Measurements from ENCODE around the gene MIAT. TPM values are rescaled to one million over a fixed set of nuclear protein-coding genes. Genes with fewer than 3 reads are reported as not detected.

Gene MIAT
- total RNA-seq, 1 donor from 2014 or later, result 11.9 TPM

GRCh38 chr22:26618455-26618854, 38.9 kb upstream of the MIAT start:
- no peak overlapping the region for H3K4me3 Mint-ChIP-seq (ENCODE audit: low read depth)
- intact Hi-C loops (cut with micrococcal nuclease), result no loop called here
- H3K36me3 Mint-ChIP-seq (ENCODE audit: low read depth), result no peaks in the 10 kb centered on the region
- peaks cover 13% of the 10 kb centered on the region for H3K27me3 Mint-ChIP-seq (ENCODE audit: low read depth)
- no peak overlapping the region for H3K27ac Mint-ChIP-seq
- H3K4me1 Mint-ChIP-seq (ENCODE audit: low read depth), result peaks cover 5% of the 10 kb centered on the region
- DNase-seq (ENCODE audit: low spot score), result no peak
- H3K9me3 Mint-ChIP-seq, result no peaks in the 10 kb centered on the region

- Mint-ChIP-seq H3K4me1 (ENCODE audit: low read depth) (peaks cover 5% of the 10 kb centered on the region), H3K36me3 (ENCODE audit: low read depth) (no peaks in the 10 kb centered on the region), H3K4me3 (ENCODE audit: low read depth) (no peak overlapping the region), H3K27me3 (ENCODE audit: low read depth) (peaks cover 8% of the 10 kb centered on the region), H3K9me3 (no peaks in the 10 kb centered on the region), H3K27ac (no peak overlapping the region)
- intact Hi-C loops (cut with micrococcal nuclease), result no loop called here
- no peak for DNase-seq (ENCODE audit: low spot score)
Measured at GRCh38 chr22:26619510-26619909, 37.9 kb upstream of the MIAT start.

- Mint-ChIP-seq H3K4me1 (ENCODE audit: low read depth) (peaks cover 5% of the 10 kb centered on the region), H3K4me3 (ENCODE audit: low read depth) (no peak overlapping the region), H3K27ac (no peak overlapping the region), H3K9me3 (no peaks in the 10 kb centered on the region), H3K27me3 (ENCODE audit: low read depth) (peaks cover 8% of the 10 kb centered on the region), H3K36me3 (ENCODE audit: low read depth) (no peaks in the 10 kb centered on the region)
- intact Hi-C loops (cut with micrococcal nuclease), result no loop called here
- DNase-seq (ENCODE audit: low spot score), result no peak
Measured at GRCh38 chr22:26620197-26620596, 37.2 kb upstream of the MIAT start.

- Mint-ChIP-seq H3K4me1 (ENCODE audit: low read depth) (peaks cover 5% of the 10 kb centered on the region), H3K27me3 (ENCODE audit: low read depth) (peaks cover 8% of the 10 kb centered on the region), H3K4me3 (ENCODE audit: low read depth) (no peak within 1 kb of the TSS), H3K36me3 (ENCODE audit: low read depth) (no peaks in the 10 kb centered on the region), H3K9me3 (no peaks in the 10 kb centered on the region), H3K27ac (no peak within 1 kb of the TSS)
- intact Hi-C loops (cut with micrococcal nuclease), result no loop called here
- DNase-seq (ENCODE audit: low spot score), result no peak
Measured at GRCh38 chr22:26621663-26622062, 35.7 kb upstream of the MIAT start, which contains the start of gene CRYBA4. TSS of gene CRYBA4 (plus strand) at chr22:26621963. CDS start at chr22:26622597, 634 bp downstream.

GRCh38 chr22:26623984-26624383, 33.4 kb upstream of the MIAT start:
- H3K9me3 Mint-ChIP-seq, result no peaks in the 10 kb centered on the region
- peaks cover 4% of the 10 kb centered on the region for H3K27me3 Mint-ChIP-seq (ENCODE audit: low read depth)
- DNase-seq (ENCODE audit: low spot score), result no peak
- H3K4me3 Mint-ChIP-seq (ENCODE audit: low read depth), result no peak overlapping the region
- no peak overlapping the region for H3K27ac Mint-ChIP-seq
- peaks cover 2% of the 10 kb centered on the region for H3K4me1 Mint-ChIP-seq (ENCODE audit: low read depth)
- H3K36me3 Mint-ChIP-seq (ENCODE audit: low read depth), result no peaks in the 10 kb centered on the region
- intact Hi-C loops (cut with micrococcal nuclease), result no loop called here

GRCh38 chr22:26624803-26625202, 32.6 kb upstream of the MIAT start:
- intact Hi-C loops (cut with micrococcal nuclease), result no loop called here
- Mint-ChIP-seq H3K4me1 (ENCODE audit: low read depth) (peaks cover 2% of the 10 kb centered on the region), H3K27ac (no peak overlapping the region), H3K27me3 (ENCODE audit: low read depth) (peaks cover 4% of the 10 kb centered on the region), H3K4me3 (ENCODE audit: low read depth) (no peak overlapping the region), H3K36me3 (ENCODE audit: low read depth) (no peaks in the 10 kb centered on the region), H3K9me3 (no peaks in the 10 kb centered on the region)
- DNase-seq (ENCODE audit: low spot score), result no peak

- Mint-ChIP-seq H3K9me3 (no peaks in the 10 kb centered on the region), H3K4me1 (ENCODE audit: low read depth) (peaks cover 7% of the 10 kb centered on the region), H3K36me3 (ENCODE audit: low read depth) (no peaks in the 10 kb centered on the region), H3K27ac (no peak overlapping the region), H3K27me3 (ENCODE audit: low read depth) (peaks cover 7% of the 10 kb centered on the region), H3K4me3 (ENCODE audit: low read depth) (no peak overlapping the region)
- DNase-seq (ENCODE audit: low spot score), result no peak
- intact Hi-C loops (cut with micrococcal nuclease), result no loop called here
Measured at GRCh38 chr22:26629988-26630761, 27.2 kb upstream of the MIAT start.

- Mint-ChIP-seq H3K4me1 (ENCODE audit: low read depth) (peaks cover 7% of the 10 kb centered on the region), H3K27ac (no peak overlapping the region), H3K27me3 (ENCODE audit: low read depth) (peaks cover 7% of the 10 kb centered on the region), H3K9me3 (no peaks in the 10 kb centered on the region), H3K4me3 (ENCODE audit: low read depth) (no peak overlapping the region), H3K36me3 (ENCODE audit: low read depth) (no peaks in the 10 kb centered on the region)
- DNase-seq (ENCODE audit: low spot score), result no peak
- intact Hi-C loops (cut with micrococcal nuclease), result no loop called here
Measured at GRCh38 chr22:26631282-26631681, 26.1 kb upstream of the MIAT start.

- Mint-ChIP-seq H3K27ac (no peak overlapping the region), H3K4me1 (ENCODE audit: low read depth) (peaks cover 5% of the 10 kb centered on the region), H3K36me3 (ENCODE audit: low read depth) (no peaks in the 10 kb centered on the region), H3K9me3 (no peaks in the 10 kb centered on the region), H3K4me3 (ENCODE audit: low read depth) (no peak overlapping the region), H3K27me3 (ENCODE audit: low read depth) (peaks cover 7% of the 10 kb centered on the region)
- no peak for DNase-seq (ENCODE audit: low spot score)
- intact Hi-C loops (cut with micrococcal nuclease), result no loop called here
Measured at GRCh38 chr22:26632422-26633155, 24.8 kb upstream of the MIAT start.

GRCh38 chr22:26634189-26634588, 23.2 kb upstream of the MIAT start:
- Mint-ChIP-seq H3K4me1 (ENCODE audit: low read depth) (peaks cover 5% of the 10 kb centered on the region), H3K4me3 (ENCODE audit: low read depth) (no peak overlapping the region), H3K27ac (no peak overlapping the region), H3K9me3 (no peaks in the 10 kb centered on the region), H3K36me3 (ENCODE audit: low read depth) (no peaks in the 10 kb centered on the region), H3K27me3 (ENCODE audit: low read depth) (peaks cover 7% of the 10 kb centered on the region)
- intact Hi-C loops (cut with micrococcal nuclease), result no loop called here
- DNase-seq (ENCODE audit: low spot score), result no peak

GRCh38 chr22:26635117-26635516, 22.3 kb upstream of the MIAT start:
- H3K4me3 Mint-ChIP-seq (ENCODE audit: low read depth), result no peak overlapping the region
- H3K27ac Mint-ChIP-seq, result no peak overlapping the region
- H3K4me1 Mint-ChIP-seq (ENCODE audit: low read depth), result peaks cover 5% of the 10 kb centered on the region
- intact Hi-C loops (cut with micrococcal nuclease), result no loop called here
- H3K27me3 Mint-ChIP-seq (ENCODE audit: low read depth), result peaks cover 7% of the 10 kb centered on the region
- DNase-seq (ENCODE audit: low spot score), result no peak
- no peaks in the 10 kb centered on the region for H3K9me3 Mint-ChIP-seq
- no peaks in the 10 kb centered on the region for H3K36me3 Mint-ChIP-seq (ENCODE audit: low read depth)

- Mint-ChIP-seq H3K4me3 (ENCODE audit: low read depth) (no peak overlapping the region), H3K27me3 (ENCODE audit: low read depth) (peaks cover 7% of the 10 kb centered on the region), H3K4me1 (ENCODE audit: low read depth) (peaks cover 5% of the 10 kb centered on the region), H3K36me3 (ENCODE audit: low read depth) (no peaks in the 10 kb centered on the region), H3K9me3 (no peaks in the 10 kb centered on the region), H3K27ac (no peak overlapping the region)
- no peak for DNase-seq (ENCODE audit: low spot score)
- intact Hi-C loops (cut with micrococcal nuclease), result no loop called here
Measured at GRCh38 chr22:26636296-26636695, 21.1 kb upstream of the MIAT start.
